Astrocyte of the hippocampus (primary cell): ENCODE results near the gene KIAA0930.
"Not testable (repeated sequence)": the region's sequence is repeated elsewhere in the genome, so short reads cannot be mapped to it uniquely, and the experiment has no call there.

Source experiments
- DNase-seq: peaks from one replicate; pipeline ENCODE4 v3.0.0; 2011; ENCODE audit warnings: low read depth, low spot score

Gene KIAA0930

DNA sequence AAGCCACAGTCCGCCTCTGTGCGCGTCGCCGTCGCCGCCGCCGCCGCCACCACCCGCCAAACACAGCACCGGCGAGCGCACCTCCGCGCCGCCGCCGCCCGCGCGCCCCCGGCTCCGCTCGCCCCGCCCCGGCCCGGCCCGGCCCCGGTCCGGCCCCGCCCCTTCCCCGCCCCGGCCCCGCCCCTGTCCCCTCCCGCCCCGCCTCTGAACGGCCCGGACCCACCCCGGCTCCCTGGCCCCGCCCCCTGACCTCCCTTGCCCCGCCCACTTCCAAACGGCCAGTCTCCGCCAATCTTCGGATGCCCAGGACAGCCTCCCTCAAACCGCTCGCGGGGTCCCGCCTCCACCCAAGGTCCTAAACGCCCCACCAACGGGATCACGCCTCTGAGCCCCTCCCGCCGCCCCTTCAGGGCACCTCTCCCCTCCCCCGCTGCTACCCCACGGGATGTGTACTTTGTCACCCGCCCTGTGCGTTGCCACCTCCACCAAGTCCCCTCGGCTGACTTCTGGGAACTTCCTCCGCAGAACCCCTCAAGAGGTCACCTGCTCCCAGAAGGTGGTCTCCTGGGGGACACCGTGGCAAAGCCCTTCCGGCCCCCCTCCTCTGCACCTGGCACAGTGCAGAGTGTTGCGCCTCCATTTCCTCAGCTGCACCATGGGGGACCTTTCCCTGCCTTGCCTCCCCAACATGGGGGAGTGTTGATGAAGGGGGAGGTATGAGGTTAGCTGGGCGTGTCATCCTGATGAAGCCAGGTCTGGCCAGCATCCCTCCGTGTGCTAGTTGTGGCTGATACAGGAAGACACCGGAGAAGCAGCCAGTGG, at the start of gene KIAA0930:
KIAA0930 (minus strand) TSS at position 85 of the 822 bp plus-strand sequence. CDS start 191 bp downstream, outside the sequence.
- peak; percentile 77 for DNase-seq

DNA sequence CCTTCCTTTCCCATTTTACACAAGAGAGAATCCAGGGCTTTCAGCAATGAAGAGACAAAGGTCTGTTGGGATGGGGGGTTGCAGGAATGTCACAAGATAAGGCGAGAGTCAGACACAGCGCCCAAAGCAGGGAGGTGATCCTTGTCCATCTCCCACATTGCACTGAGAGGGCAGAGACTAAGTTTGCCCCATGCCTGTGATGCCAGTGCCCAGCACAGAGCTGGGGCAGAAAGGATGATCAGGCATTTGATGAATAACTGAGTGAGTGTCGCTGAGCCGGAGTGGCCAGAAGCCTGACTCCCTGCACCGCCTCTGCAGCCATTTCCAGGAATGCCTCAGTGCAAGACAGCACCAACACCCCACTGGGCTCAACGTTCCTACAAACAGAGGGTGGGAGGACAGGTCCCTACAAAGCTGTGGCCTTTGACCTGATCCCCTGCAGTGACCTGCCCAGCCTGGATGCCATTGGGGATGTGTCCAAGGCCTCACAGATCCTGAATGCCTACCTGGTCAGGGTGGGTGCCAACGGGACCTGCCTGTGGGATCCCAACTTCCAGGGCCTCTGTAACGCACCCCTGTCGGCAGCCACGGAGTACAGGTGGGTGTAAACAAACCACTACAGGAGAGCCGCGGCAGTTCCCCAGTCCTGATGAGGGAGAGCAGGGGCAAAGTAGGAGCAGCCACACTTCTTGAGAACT, 46.3 kb upstream of the KIAA0930 start:
- no peak for DNase-seq

DNA sequence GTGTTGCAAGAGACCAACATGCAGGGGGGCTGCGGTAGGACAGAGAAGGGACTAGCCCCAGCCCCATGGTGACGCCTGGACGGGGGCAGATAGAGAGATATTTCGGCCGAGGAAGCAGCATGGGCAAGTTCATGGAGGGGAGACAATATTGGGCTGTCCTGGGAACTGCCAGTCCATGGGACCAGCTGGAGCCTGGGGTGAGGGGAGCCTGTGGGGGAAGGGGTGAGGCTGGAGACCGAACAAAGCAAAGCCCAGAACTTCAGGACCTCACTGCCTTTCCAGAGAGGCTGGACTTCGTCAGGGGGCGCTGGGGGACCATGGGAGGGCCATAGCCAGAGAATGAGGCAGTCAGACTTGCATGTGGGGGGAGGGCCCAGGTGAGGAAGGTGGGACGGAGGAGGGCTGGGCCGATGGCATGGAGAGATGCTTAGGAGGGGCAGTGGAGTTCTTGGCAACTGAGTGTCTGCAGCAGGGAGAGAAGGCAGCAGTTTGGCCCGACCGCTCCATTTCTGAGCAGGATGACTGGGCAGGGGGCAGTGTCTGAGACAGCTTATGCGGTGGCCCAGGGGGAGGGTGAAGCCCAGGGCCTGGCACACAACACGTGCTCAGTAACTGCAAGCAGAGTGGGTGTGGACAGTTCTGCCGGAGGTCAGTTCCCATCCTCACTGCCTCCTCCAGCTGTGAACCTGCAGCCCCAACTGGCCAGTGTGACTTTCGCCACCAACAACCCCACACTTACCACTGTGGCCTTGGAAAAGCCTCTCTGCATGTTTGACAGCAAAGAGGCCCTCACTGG, 44.8 kb upstream of the KIAA0930 start:
- DNase-seq, result no peak

DNA sequence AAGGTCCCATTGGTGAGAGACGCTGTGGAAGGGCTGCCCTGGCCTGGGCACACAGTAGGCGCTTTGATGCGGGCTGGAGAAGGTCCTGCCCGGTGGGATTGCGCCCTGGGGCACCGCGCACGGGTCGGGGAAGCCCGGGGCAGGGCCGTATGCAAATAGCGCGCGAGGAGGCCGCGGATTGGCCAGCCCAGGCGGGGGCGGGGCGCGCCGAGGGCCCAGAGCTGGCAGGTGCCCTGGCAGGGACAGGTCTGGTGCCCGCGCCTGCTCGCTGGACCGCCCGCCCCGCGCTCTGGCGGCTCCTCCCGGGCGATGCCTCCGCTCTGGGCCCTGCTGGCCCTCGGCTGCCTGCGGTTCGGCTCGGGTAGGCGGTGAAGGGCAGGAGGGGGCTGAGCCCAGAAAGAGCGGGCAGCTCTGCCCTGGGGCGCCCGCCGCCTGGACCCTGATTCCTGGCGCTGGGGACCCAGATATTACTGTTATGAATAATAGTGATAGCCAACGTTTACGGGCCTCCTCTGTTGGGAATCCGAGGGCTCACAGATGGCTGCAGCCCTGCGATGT, 44.1 kb upstream of the KIAA0930 start, which contains the start of gene UPK3A:
UPK3A (plus strand) TSS at position 245 of the 558 bp plus-strand sequence; CDS start at position 310, 65 bp downstream.
- DNase-seq, result peak; percentile 61

DNA sequence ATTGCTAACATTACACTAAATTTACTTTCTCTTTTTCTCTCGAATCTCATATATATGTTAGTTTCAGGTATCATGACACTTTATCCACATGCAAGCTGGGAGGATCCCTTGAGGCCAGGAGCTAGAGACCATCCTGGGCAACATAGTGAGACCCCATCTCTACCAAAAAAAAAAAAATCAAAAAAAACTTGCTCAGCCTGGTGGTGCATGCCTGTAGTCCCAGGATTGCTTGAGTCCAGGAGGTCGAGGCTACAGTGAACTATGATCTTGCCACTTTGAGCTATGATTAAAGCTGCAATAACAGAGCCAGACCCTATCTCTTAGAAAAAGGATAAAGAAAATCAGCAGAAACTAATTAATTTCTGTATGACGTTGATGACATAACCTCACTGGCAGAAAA, 40.3 kb upstream of the KIAA0930 start:
- no peak for DNase-seq

DNA sequence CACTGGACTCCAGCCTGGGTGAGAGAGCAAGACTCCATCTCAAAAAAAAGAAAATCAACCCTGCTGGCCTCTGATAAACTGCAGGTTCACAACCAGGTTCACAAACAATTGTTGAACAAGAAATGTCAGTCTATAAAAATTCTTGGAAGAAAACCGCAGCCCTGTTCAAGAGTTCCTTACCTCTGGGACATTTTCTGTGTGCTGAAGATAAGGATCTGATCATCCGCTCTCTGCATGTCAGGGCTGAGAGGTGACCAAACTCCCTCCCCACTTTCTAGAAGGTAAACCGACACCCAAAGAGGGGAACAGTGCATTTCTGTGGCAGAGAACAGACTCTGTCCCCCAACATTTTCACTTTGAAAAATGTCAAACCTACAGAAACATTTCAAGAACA, 39.9 kb upstream of the KIAA0930 start:
- DNase-seq, result no peak

DNA sequence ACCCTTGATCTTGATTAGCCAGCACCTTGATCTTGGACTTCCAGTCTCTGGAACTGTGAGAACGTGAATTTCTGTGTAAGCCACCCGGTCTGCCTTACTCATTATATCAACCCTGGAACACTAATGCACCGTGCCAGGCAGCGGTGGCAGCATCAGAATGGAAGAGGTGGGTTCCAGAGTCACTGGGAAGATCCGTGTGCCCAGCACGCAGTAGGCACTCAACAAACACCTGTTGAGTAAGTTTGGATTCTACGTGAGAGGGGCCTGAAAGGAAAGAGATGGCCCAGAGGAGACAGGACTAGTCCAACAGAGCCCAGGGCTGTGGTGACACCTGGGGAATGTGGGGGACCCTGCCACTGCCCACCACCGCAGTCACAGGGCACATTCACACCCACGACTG, 37.4 kb upstream of the KIAA0930 start:
- no peak for DNase-seq

DNA sequence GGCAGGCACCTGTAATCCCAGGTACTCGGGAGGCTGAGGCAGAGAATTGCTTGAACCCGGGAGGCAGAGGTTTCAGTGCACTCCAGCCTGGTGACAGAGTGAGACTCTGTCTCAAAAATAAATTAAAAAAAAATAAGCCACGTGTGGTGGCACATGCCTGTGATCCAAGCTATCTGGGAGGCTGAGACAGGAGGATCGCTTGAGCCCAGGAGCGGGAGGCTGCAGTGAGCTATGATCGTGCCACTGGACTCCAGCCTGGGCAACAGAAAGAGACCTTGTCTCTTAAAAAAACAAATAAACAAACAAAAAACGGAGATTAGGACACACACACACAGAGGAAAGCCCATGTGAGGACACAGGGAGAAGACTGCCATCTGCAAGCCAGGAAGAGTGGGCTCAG, 37.0 kb upstream of the KIAA0930 start:
- not testable (repeated sequence) for DNase-seq

DNA sequence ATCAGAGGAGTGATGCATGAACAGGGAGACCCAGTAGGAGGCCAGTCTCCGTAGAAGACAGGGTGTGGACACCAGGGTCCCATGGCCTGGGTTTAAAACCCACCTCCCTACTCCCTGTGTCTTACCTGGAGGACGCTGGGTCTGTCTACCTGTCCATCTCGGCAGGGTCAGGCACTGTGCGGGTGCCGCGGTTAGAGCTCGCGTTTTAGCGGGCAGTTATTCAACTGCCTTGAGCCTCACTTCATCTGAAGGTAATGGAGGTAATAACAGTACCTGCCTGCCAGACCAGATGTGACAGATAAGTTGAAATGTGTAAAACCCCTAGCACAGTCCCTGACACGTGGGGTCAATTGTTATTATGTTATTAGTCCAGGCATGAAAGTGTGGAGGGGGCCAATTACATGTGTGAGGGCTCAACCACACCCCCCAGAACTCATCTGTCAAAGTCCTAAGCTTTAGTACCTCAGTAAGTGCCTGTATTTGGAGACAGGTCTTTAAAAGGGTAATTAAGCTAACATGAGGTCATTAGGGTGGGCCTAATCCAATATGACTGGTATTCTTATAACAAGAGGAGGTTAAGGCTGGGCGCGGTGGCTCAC, 35.9 kb upstream of the KIAA0930 start:
- no peak for DNase-seq

DNA sequence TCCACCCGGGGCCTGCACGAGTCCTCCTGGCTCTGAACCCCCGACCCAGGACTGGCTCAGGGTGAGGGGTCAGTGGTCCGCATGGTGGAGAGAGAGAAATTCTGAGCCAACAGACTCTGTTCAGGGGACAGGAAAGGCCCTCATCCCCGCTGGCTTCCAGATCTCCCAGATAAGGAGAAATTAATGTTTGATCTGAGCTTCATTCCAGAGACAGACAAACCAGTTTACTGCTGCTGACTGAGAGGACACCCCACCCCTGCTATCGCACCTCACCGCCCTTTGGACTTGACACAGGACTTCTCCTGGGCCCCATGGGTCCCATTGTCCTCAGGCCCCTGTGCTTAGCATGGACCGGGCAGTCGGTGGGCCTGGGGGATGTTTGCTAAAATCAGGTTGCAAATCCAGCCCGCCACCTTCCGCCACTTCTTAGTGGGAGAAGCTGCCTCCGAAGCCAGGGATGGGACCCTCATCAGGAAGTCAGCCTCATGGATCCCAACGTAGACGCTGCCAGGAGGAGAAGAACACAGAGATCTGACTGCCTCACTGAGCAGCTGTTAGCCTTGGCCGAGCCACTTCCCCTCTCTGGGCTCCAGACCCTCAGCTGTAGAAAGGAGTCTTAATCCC, 32.9 kb upstream of the KIAA0930 start:
- DNase-seq, result no peak

DNA sequence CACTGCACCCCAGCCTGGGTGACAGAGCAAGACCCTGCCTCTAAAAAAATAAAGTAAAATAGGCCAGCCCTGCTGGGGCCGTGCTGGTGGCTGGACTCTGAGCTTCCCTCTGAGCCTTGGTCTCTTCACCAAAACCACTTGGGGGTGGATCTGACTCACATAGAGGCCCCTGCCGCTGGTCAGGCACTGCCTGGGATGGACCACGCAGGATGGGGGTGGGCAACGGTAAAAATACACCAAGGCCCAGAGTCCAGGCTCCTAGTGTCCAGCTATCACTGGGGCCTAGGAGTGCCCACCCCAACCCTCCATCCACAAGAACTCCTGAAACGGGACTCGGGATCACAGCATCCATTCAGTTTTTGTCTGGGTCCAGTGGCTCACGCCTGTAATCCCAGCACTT, 31.8 kb upstream of the KIAA0930 start:
- no peak for DNase-seq

DNA sequence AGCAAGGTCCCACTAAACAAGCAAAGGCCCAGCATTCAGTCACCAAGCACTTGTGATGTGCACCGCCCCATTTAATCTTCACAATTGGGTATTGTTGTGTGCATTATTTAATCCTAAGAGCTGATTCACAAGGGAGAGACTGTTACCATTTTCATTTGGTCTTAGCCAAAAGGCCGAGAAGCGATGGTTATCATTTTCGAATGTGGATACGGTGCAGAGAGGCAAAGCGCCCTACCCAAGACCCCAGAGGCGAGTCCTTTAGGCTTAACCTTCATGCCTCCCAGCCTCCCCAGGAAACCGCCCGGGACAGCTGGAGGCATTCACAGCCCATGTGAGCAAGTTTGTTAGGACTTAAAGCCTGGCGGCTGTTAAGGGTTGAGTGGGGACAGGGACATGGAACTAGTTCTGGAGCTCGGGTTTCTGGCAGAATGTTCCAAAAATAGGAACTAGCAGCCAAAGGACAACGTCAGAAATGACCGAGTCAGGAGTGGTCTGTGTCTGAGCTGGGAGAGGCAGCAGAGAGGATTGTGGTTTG, 31.0 kb upstream of the KIAA0930 start:
- no peak for DNase-seq

DNA sequence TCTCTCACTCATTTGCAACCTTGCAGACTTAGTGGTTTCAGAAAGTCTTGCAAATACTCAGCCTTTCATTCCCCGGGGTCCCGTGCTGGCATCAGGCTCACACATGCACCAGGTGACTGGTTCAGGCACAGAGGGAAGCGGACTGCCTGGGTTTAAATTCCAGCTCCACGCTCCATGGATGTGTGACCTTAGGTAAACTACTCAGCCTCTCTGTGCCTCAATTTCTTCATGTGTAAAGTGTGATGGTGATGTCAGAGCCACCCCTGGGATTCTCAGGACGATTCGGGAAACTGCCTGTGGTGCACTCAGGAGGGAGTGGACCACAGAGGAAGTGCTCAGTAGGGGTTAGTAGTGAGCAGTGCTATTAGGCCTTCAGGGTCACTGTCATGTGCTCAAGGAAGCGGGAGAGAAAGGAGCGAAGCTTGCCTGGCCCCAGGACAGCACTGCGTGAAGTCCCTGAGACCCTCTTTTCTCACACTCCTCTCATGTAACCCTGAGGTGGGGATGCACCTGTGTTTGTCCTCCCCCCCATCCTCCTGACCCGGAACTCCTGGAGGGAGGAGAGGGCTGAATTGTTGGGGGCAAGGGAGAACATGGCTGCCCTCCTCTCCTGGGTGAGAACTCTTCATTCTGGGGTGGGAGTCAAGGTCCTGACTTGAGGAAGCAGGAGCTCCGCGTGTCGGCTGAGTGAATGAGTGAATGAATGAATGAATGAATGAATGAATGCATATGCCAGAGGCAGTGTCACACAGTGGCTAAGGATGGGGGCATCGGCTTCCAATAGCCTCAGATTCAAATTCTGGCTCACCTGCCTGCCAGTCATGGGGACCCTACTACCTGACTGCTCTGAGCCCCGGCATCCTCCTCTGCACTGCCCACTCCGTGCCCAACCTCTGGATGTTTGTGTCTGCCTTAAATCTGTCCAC, 29.7 kb upstream of the KIAA0930 start:
- DNase-seq, result no peak

DNA sequence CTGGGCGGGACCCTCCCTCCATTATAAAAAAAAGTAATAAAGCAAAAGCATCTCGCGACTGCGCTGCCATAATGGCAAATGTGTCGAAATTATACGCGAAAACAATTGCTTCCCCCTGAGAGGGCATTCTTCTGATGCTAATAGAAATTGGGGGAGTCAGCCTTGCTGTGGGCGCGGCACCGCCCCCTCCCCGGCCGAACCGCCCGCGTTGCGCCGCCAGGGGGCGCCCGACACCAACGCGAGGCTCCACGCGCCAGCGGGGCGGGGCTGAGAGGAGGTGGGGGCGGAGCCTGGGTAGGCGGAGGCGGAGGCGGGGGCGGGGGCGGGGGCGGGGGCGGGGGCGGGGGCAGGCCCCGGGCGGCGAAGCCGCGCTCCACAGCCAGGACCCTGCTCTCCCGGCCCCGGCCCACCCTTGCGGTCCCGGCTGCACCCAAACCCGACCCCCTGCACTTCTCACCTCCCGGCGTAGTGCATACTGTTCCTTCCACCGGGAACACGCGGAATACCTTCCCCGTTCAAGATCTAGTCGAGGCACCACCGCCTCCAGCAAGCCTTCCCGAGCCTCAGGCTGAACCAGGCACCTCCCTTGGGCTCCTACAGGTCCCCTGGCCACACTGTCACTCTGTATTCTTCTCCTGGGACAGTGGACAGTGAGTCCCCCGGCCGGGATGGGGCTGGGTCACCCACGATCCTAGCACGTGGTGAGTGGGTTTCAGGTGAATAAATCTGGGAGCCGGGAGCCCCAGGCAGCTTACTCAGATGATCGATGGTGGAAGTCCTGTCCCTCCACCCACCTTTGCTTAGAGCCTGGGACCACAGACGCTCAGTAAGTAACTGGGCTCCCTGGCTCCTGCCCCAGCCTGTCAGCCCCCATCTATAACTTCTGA, 28.5 kb upstream of the KIAA0930 start:
- peak; percentile 94 for DNase-seq

DNA sequence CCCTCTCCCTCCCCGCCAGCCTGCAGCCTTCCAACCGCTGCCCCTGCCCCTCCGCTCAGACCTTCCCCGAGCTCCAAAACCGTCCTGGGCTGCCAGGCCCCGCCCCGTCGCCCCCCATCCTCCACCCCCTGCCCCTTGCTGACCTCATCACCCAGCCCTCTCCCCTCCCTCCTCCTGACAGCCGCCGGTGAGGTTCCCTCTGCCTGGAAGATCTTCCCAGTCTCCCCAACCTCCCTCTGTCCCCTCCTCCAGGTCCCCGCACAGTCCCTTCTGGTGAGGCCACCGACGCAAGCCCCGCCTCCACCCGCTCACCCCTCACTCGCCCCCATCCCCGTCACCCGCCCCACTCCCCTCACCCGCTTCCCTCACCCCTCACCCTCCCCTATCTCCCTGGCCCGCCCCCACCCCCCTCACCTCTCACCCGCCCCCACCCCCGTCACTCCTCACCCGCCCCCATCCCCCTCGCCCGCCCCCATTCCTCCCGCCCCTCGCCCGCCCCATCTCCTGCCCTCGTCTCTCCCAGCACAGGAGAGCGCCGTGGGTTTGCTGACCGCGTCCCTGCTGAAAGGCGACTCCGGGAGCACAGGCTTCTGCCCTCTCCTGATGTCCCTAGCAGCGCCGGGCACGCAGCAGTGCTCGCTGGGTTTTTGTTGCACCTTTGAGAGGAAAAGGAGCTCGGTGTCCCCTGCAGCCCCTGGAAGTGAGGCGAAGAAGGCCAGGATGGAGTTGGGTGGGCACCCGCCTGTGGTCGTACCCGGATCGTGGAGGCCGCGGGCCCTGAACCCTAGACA, 27.7 kb upstream of the KIAA0930 start:
- peak; percentile 59 for DNase-seq

DNA sequence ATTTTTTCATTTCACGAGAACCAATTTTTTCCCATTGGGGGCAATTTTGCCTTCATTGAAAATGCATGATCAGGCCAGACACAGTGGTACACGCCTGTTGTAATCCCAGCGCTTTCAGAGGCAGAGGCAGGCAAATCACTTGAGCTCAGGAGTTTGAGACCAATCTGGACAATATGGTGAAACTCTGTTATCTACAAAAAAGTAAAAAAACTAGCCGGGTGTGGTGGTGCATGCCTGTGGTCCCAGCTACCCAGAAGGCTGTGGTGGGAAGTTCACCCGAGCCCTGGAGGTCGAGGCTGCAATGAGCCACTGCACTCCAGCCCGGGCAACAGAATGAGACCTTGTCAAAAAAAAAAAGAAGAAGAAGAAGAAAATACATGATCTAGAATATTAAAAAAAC, 24.8 kb upstream of the KIAA0930 start:
- no peak for DNase-seq

DNA sequence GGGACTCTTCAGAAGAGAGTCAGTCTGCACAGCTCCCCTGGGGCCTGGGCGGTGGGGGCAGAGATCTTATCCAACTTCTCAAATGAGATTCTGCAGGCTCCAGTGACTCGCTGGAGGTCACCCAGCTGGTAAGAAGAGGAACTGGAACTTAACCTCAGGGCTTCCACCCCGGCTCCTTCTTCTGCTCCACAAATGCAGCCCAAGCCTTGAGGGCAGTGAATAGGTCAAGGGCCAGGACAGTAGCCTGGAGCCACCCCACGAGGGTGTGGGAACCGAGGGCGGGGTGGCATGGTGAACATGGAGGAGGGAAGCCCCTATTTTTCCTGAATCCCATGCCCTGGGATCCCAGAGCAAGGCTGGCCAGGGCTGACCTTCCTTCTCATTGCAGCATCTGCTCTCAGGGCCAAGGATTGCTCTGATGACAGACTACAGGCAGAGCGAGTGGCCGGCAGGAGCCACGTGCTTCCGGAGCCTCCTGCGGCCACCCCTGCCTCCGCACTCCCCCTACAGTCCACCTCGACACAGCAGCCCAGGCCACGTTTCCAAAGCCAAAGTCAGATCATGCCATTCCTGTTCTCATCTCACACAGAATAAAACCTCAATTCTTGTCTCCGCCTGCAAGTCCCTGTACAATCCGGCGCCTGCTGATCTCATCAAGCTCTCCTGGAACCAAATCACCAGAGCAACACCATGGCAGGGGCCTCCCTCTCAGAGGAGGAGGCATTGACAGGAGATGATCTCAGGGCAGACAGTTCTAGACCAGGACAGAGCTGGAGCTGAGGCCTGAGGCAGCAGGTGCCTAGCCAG, 23.0 kb upstream of the KIAA0930 start:
- peak; percentile 85 for DNase-seq
